Skeletal muscle tissue (tissue), 4 donors: ENCODE data around the gene EMX1. TPM values are rescaled to one million over a fixed set of nuclear protein-coding genes. Genes with fewer than 3 reads are reported as not detected.

Experiments
- H3K27ac ChIP-seq: one replicate; pipeline ENCODE4 v1.7.0; 2013; ENCODE audit warnings: mild to moderate bottlenecking, low read depth, low read length, inconsistent platforms
- H3K27me3 ChIP-seq, 3 donors: one replicate each; pipeline ENCODE4 v1.7.0; 2013; ENCODE audit warnings: low read length in 3 of 3; ENCODE audit not compliant: control insufficient read depth in 3 of 3, insufficient read depth in 3 of 3
- H3K36me3 ChIP-seq, 3 donors: one replicate each; pipeline ENCODE4 v1.7.0; 2013; ENCODE audit warnings: low read length in 3 of 3; ENCODE audit not compliant: control insufficient read depth in 3 of 3, insufficient read depth in 3 of 3
- H3K4me1 ChIP-seq, 3 donors: one replicate each; pipeline ENCODE4 v1.7.0; 2013; ENCODE audit warnings: low read length in 3 of 3, mild to moderate bottlenecking in 3 of 3; ENCODE audit not compliant: control insufficient read depth in 3 of 3, insufficient read depth in 3 of 3
- H3K4me3 ChIP-seq, 3 donors: one replicate each; pipeline ENCODE4 v1.7.0; 2013; ENCODE audit warnings: low read length in 3 of 3
- H3K9ac ChIP-seq, 3 donors: one replicate each; pipeline ENCODE4 v1.7.0; 2013; ENCODE audit warnings: low read length in 3 of 3, mild to moderate bottlenecking in 3 of 3, moderate library complexity in 2 of 3, low read depth in 1 of 3
- H3K9me3 ChIP-seq, 3 donors: one replicate each; pipeline ENCODE4 v1.7.0; 2013; ENCODE audit warnings: low read length in 3 of 3; ENCODE audit not compliant: control insufficient read depth in 3 of 3
- total RNA-seq: library from RNA; depleted of rRNA; stranded (reverse); fragments of >200 nt; gene quantifications from one replicate; pipeline ENCODE4 v1.2.3, GENCODE V29; 2014
- donor health status: Osteomylitis.

The EMX1 gene
- total RNA-seq, 1 donor from 2014 or later, result not detected

DNA sequence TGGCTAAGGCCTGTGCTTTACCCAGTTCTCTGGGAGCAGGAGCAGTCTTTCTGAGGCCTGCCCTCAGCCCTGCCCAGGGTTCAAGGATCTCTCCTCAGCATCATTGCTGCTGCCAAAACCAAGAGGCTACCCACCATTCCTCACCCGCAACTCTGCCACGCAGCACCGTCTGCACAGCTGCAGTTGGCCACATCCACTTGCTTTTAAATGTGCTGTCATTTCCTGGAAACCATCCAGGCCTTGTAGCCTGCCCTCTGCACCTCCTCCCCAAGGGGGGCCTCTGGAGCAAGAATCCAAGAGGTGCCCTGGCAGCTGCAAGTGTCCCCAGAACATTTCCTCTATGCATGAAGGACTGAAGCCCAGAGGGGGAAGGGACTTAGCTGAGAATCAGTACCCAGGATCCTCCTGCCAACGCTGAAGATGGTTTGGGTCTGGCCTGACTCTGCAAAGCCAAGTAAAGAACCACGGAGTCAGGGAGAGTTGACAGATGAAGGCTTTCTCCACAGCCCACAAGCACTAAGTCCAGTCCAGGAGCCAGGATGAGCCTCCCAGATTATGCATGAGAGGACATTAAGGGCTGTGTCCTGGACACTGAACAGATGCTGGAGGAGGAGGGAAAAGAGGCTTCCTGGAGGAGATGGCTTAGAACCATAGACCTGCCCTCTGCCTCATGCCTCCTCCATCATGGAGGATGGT, 14.9 kb downstream of the EMX1 start:
- H3K4me3 ChIP-seq, result no peak overlapping the region
- no peaks in the 10 kb centered on the region for H3K9me3 ChIP-seq
- peaks cover 0 to 4% (median 2%) of the 10 kb centered on the region in 3 donors for H3K4me1 ChIP-seq
- H3K27me3 ChIP-seq, result peaks cover 40 to 70% (median 54%) of the 10 kb centered on the region in 3 donors
- H3K36me3 ChIP-seq, result no peaks in the 10 kb centered on the region
- no peak overlapping the region for H3K9ac ChIP-seq
- H3K27ac ChIP-seq, result no peak overlapping the region

- Histone ChIP-seq H3K9ac (no peak overlapping the region), H3K27me3 (peaks cover 34 to 64% (median 48%) of the 10 kb centered on the region in 3 donors), H3K27ac (no peak overlapping the region), H3K9me3 (no peaks in the 10 kb centered on the region), H3K36me3 (no peaks in the 10 kb centered on the region), H3K4me1 (peaks cover 0 to 4% (median 2%) of the 10 kb centered on the region in 3 donors), H3K4me3 (no peak overlapping the region)
Measured at GRCh38 chr2:72932805-72933204, 15.5 kb downstream of the EMX1 start.

DNA sequence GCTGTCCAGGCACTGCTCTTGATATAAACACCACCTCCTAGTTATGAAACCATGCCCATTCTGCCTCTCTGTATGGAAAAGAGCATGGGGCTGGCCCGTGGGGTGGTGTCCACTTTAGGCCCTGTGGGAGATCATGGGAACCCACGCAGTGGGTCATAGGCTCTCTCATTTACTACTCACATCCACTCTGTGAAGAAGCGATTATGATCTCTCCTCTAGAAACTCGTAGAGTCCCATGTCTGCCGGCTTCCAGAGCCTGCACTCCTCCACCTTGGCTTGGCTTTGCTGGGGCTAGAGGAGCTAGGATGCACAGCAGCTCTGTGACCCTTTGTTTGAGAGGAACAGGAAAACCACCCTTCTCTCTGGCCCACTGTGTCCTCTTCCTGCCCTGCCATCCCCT, 15.9 kb downstream of the EMX1 start:
- Histone ChIP-seq H3K4me1 (peaks cover 0 to 4% (median 2%) of the 10 kb centered on the region in 3 donors), H3K36me3 (no peaks in the 10 kb centered on the region), H3K9me3 (no peaks in the 10 kb centered on the region), H3K27ac (no peak overlapping the region), H3K4me3 (no peak overlapping the region), H3K27me3 (peaks cover 30 to 60% (median 44%) of the 10 kb centered on the region in 3 donors), H3K9ac (no peak overlapping the region)

- Histone ChIP-seq H3K36me3 (no peaks in the 10 kb centered on the region), H3K4me1 (peaks cover 0 to 4% (median 2%) of the 10 kb centered on the region in 3 donors), H3K27me3 (peaks cover 25 to 55% (median 39%) of the 10 kb centered on the region in 3 donors), H3K4me3 (no peak overlapping the region), H3K27ac (no peak overlapping the region), H3K9ac (no peak overlapping the region), H3K9me3 (no peaks in the 10 kb centered on the region)
Measured at GRCh38 chr2:72933646-72934151, 16.4 kb downstream of the EMX1 start.

- Histone ChIP-seq H3K9ac (no peak overlapping the region), H3K4me1 (peaks cover 0 to 4% (median 2%) of the 10 kb centered on the region in 3 donors), H3K4me3 (no peak overlapping the region), H3K36me3 (no peaks in the 10 kb centered on the region), H3K9me3 (no peaks in the 10 kb centered on the region), H3K27ac (no peak overlapping the region), H3K27me3 (peaks cover 12 to 42% (median 27%) of the 10 kb centered on the region in 3 donors)
Measured at GRCh38 chr2:72934683-72935610, 17.6 kb downstream of the EMX1 start.

DNA sequence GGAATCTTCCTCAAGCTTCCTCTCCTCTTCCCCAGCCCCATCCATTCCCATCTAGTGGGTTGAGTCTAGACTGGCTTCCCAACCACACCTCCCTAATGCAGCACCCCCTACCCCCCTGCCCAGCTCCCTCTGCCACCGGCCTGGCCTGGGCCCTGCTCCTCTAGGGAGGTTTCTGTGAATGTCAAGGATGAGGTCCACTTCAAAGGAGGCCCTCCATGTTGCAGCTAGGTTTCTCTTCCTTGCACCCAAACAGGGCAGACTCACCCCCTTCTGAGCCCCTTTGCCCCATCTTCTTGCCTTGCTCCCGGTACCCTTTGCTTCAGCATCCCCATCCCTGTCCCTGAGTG, 18.3 kb downstream of the EMX1 start:
- Histone ChIP-seq H3K4me3 (no peak overlapping the region), H3K4me1 (peaks cover 0 to 4% (median 2%) of the 10 kb centered on the region in 3 donors), H3K36me3 (no peaks in the 10 kb centered on the region), H3K27me3 (peaks cover 6 to 37% (median 21%) of the 10 kb centered on the region in 3 donors), H3K27ac (no peak overlapping the region), H3K9ac (no peak overlapping the region), H3K9me3 (no peaks in the 10 kb centered on the region)

DNA sequence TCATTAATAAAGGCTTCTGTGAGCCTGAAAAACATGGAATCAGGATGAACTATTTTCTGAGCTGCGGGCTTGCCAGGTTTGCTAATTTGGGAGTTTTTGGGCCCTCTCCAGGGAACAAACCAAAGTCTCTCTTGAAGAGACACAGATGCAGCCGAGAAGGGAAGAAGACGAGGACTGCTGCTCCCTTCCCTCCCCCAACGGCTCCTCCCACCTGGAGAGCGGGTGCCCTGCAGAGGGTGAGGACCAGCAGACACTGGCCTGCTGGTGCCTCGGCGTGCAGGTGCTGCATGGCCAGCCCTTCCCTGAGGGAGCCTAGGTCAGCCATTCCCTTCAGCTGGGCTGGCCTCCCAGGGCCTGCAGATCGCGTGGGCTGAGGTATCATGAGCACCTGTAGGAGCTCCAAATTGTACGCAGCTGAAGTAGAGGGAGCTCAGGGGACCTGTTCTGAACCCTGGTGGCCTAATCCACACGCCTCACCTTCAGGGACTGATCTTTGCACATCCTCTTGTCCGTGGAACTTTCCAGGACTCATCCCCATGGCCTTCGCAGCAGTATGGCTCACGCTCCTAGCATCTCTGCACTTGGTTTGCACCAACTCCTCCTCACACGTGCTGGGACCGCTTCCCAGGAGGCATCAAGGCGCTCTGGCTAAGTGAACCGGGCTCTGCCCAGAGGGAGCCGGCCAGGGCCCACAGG, 19.5 kb downstream of the EMX1 start:
- peaks cover 6 to 29% (median 12%) of the 10 kb centered on the region in 3 donors for H3K27me3 ChIP-seq
- no peak overlapping the region for H3K27ac ChIP-seq
- peaks cover 0 to 4% (median 2%) of the 10 kb centered on the region in 3 donors for H3K4me1 ChIP-seq
- no peak overlapping the region for H3K4me3 ChIP-seq
- H3K9me3 ChIP-seq, result no peaks in the 10 kb centered on the region
- H3K36me3 ChIP-seq, result no peaks in the 10 kb centered on the region
- no peak overlapping the region for H3K9ac ChIP-seq

GRCh38 chr2:72937356-72937669, 20.0 kb downstream of the EMX1 start:
- no peaks in the 10 kb centered on the region for H3K9me3 ChIP-seq
- H3K4me1 ChIP-seq, result peaks cover 0 to 4% (median 2%) of the 10 kb centered on the region in 3 donors
- H3K27ac ChIP-seq, result no peak overlapping the region
- H3K36me3 ChIP-seq, result no peaks in the 10 kb centered on the region
- H3K4me3 ChIP-seq, result no peak overlapping the region
- peaks cover under 1 to 24% (median 7%) of the 10 kb centered on the region in 3 donors for H3K27me3 ChIP-seq
- no peak overlapping the region for H3K9ac ChIP-seq

DNA sequence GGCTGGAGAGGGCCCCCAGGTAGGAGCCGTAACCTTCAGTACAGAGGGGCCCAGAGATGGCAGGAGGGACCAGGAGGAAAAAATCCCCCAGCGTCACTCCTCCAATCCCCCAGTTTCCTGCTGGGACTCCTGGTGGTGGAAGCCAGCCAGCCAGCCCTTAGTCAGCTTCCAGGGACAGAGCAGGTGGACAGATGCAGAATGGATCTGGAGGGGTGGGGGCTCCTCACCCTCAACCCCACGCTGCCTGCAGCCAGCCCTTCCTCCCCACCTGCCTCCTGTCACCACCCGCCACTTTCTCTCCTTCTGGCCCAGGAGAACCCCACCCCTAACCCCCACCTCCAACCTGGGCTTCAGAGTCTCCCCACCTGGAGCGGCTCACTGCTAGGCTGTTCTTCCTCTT, 21.1 kb downstream of the EMX1 start:
- Histone ChIP-seq H3K4me1 (peaks cover 0 to 4% (median 2%) of the 10 kb centered on the region in 3 donors), H3K36me3 (peaks cover 0 to 5% (median 0%) of the 10 kb centered on the region in 3 donors), H3K27me3 (peaks cover 0 to 15% (median 6%) of the 10 kb centered on the region in 3 donors), H3K4me3 (no peak overlapping the region), H3K9ac (no peak overlapping the region), H3K27ac (no peak overlapping the region), H3K9me3 (no peaks in the 10 kb centered on the region)
